OCI-LY3 (cell line): ENCODE data around the gene CCDC158.
"Not testable (repeated sequence)": the region's sequence is repeated elsewhere in the genome, so short reads cannot be mapped to it uniquely, and the experiment has no call there.

Experiments
- EZH2phosphoT487 ChIP-seq: fragments of 200-600 bp; shearing (Covaris generic); IDR thresholded peaks from 2 replicates; pipeline ENCODE4 v1.6.1; 2018; ENCODE audit warnings: antibody characterized with exemption, mixed run types, low read depth
- TF ChIP-seq, protein P1 (sequence below): fragments of 200-600, 300-600 bp; sonication (generic); IDR thresholded peaks from 2 replicates; pipeline ENCODE4 v1.5.1; 2014; ENCODE audit warnings: antibody characterized with exemption, low read length, low read depth

DNA sequence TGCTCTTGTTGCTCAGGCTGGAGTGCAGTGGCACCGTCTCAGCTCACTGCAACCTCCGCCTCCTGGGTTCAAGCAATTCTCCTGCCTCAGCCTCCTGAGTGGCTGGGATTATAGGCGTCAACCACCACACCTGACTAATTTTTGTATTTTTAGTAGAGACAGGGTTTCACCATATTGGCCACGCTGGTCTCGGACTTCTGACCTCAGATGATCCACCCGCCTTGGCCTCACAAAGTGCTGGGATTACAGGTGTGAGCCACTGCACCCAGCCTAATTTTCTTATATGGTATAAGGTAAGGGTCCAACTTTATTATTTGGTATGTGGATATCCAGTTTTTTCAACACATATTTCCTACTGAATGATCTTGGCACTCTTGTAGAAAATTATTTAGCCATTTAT lies 33.1 kb upstream of the CCDC158 start:
- TF ChIP-seq, protein P1, sequence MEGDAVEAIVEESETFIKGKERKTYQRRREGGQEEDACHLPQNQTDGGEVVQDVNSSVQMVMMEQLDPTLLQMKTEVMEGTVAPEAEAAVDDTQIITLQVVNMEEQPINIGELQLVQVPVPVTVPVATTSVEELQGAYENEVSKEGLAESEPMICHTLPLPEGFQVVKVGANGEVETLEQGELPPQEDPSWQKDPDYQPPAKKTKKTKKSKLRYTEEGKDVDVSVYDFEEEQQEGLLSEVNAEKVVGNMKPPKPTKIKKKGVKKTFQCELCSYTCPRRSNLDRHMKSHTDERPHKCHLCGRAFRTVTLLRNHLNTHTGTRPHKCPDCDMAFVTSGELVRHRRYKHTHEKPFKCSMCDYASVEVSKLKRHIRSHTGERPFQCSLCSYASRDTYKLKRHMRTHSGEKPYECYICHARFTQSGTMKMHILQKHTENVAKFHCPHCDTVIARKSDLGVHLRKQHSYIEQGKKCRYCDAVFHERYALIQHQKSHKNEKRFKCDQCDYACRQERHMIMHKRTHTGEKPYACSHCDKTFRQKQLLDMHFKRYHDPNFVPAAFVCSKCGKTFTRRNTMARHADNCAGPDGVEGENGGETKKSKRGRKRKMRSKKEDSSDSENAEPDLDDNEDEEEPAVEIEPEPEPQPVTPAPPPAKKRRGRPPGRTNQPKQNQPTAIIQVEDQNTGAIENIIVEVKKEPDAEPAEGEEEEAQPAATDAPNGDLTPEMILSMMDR: not testable (repeated sequence)
- TF ChIP-seq EZH2phosphoT487: not testable (repeated sequence)
